HG03521 (cell line): ENCODE measurements around the gene DLD.
"Not testable (repeated sequence)": the region's sequence is repeated elsewhere in the genome, so short reads cannot be mapped to it uniquely, and the experiment has no call there.

Experiments used
- ATAC-seq: cut with Tn5 transposase; IDR thresholded peaks from one replicate; pipeline ENCODE4 v1.9.1; 2021; ENCODE audit warnings: mild to moderate bottlenecking, moderate library complexity; ENCODE audit not compliant: unreplicated experiment

The DLD gene

GRCh38 chr7:107874111-107874510 is 16.9 kb upstream of the DLD start:
- no peak for ATAC-seq

DNA sequence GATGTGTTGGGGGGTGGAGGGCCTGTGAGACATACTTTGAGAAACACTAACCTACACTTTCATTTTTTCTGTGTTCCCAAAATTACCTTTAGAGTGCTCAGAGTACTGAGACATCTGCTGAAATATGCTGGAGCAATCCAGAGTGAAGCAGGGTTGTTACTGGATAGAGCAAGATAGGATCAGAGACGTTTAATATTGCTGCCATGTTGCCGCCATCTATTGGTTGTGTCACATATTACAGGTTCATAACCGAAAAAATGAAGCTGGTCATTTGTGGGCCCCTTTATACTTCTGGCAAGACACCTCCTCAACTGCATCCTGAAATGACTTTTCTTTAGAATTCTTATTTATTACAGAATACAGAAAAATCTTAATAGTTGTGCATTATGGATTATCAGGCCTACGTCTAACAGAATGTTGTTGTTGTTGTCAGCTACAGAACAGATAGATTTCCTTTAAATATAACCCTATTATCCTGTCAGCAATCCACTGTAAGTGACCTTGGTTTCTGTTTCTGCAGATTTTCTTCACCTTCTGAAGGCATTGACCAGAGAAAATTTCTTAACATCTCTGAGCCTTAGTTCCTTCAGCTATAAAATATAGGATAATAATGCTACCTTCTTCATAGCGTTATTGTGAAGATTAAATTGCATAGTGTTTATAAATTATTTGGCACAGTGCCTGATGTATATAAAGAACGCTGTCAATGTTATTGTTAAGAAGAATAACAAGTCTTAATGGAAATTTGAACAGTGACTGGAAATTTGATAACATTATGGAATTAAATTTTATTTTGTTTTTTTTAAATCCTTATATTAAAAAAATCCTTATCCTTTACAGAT is 16.2 kb upstream of the DLD start:
- no peak for ATAC-seq

- ATAC-seq, result no peak
Measured at GRCh38 chr7:107876916-107877315, 14.1 kb upstream of the DLD start.

GRCh38 chr7:107877731-107878382 is 13.1 kb upstream of the DLD start:
- ATAC-seq, result no peak

GRCh38 chr7:107878636-107879035 is 12.3 kb upstream of the DLD start:
- ATAC-seq, result no peak

DNA sequence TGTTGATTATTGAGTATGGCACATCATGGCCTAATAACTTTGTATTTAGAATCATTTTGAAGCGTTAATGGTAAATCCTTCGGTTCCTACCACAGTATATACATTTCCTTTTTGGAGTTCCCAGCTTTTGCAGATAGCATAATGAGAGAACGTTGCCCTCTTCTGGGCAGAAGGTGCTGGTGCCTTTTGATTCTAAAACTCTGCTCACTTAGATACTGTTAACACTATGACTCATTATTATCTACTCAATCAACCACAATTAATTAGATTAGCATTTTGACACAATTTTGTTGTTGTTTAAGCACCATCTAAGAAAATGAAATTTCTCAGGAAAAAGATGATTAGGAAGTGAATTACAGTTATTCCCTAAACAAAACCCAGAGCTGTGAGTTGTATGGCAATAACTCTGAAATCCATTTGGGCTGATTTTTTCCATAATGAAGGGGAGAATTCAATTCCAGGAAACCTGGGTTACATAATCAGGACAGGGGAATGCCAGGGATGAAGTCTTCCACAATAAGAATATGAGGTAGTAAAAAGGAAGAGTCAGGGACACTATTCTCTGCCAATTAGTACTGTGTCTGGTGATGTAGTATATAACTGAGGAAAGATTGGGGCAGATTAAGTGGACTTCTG is 11.5 kb upstream of the DLD start:
- ATAC-seq, result peak; percentile 78

- no peak for ATAC-seq
Measured at GRCh38 chr7:107882766-107883165, 8.2 kb upstream of the DLD start.

GRCh38 chr7:107884066-107884818 is 6.7 kb upstream of the DLD start:
- no peak for ATAC-seq

- ATAC-seq, result not testable (repeated sequence)
Measured at GRCh38 chr7:107887827-107888226, 3.2 kb upstream of the DLD start.

DNA sequence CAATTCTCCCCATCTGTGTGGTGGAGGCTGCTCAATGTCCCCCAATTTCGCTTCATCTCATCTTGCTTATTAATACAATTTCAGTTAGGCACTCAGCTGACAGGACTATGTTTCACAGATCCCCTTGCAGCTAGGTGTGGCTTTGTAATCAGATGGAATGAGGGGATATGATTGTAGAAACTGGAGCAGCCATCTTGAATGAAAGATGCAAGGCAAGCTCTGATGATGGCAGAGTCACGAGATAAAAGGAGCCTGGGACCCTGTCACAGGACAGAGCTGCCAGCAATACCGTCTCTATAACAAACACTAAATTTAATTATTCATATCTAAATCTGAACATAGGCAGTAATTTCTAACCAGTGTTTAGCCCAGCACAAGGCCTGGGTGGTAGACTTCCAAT is 991 bp upstream of the DLD start:
- ATAC-seq, result no peak

DNA sequence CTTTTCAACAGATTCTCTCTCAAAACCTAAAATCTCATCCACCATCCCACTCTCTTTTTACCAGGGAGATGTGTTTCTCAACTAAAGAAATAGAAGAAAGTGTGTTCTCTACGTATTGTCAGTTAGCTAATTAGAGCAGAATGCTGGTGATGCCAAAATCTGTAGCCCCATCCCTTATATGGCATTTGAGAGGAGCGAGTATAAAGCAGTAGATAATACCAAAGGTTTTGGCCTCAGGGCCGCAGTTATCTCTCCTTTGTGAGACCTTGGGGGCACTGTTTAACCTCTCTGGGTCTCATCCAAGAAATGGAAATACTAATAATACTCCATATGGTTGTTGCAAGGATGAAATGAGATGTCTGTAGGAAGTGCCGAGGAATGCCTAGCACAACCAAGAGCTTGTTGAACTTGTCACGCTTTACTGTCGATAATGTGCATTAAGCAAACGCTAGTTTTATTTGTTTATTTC is 456 bp upstream of the DLD start:
- peak; percentile 3 for ATAC-seq

GRCh38 chr7:107891636-107892366 is 818 bp downstream of the DLD start:
- peak; percentile 11 for ATAC-seq

DNA sequence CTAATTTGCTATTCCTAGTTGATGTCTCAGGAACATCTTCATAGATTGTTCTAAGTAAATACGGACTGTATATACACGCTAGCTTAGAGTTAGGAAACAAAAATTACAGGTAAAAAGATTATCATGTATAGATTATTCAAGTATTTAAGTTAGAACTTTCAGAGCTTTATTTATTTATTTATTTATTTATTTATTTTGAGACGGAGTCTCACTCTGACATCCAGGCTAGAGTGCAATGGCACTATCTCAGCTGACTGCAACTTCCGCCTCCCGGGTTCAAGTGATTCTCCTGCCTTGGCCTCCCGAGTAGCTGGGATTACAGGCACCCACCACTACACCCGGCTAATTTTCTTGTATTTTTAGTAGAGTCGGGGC is 1.4 kb downstream of the DLD start:
- ATAC-seq, result not testable (repeated sequence)

DNA sequence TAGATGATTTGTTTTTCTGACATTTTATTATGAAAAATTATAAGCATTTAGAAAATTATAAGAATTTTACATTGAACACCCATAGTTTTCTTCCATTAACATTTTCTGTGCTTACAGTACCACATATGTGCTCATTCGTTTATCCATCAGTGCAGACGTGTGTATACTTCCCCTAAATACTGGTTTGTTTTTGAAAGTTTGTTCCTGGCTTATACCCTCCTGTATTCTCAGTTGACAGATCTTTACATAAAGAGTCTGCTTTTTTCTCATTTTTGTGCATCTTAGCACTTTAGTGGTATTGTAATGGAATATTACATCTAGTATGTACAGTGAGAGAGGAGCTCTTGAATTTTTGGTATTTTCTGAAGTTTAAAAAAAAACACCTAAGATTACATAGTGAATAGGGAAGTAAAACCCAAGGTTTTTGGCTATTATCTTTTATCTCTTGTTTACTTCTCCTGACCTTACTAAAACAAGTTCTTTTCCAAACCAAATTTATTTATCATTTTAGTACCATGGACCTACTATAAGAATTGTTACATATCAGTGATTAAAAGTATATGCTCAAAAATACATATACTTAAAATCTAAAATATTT is 8.1 kb downstream of the DLD start:
- ATAC-seq, result no peak

DNA sequence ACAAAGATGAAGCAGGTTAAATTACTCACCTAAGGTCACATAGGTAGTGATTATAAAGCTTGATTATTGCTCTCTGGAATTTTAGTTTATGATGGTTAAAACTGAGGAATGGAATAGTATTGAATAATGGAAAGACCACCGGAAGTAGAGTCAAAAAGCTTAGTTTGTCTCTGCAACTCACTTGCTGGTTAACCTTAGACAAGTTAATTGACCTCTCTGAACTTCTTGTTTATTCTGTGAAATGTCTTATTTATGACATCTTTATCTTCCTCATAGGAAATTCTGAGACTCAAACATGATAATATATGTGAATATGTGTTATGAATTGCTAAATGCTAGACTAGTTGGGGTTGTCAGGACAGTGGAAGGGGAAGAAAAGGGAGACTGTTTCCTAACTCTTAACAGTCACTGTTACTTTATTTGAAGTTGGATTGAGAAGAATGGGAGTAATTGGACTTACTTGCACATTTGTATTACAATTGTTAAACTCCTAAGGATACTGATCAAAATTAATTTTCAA is 9.6 kb downstream of the DLD start:
- no peak for ATAC-seq

- ATAC-seq, result no peak
Measured at GRCh38 chr7:107902381-107902780, 11.4 kb downstream of the DLD start.

- no peak for ATAC-seq
Measured at GRCh38 chr7:107907790-107908189, 16.8 kb downstream of the DLD start.

- ATAC-seq, result no peak
Measured at GRCh38 chr7:107909445-107909844, 18.5 kb downstream of the DLD start.

DNA sequence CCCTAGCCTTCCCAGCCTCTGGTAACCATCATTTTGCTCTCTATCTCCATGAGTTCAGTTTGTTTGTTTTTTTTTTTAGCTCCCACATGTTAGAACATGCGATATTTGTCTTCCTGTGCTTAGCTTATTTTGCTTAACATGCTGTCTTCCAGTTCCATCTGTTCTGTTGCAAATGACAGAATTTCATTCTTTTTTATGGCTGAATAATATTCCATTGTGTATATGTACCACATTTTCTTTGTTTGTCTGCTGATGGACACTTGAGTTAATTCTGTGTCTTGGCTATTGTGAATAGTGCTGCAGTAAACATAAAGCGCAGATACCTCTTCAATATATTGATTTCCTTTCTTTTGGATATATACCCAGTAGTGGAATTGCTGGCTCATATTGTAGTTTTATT is 21.0 kb downstream of the DLD start:
- ATAC-seq, result no peak

GRCh38 chr7:107913851-107914250 is 22.9 kb downstream of the DLD start:
- no peak for ATAC-seq
